ENCODE data around the gene CRTAC1.

CRTAC1 gene

DNA sequence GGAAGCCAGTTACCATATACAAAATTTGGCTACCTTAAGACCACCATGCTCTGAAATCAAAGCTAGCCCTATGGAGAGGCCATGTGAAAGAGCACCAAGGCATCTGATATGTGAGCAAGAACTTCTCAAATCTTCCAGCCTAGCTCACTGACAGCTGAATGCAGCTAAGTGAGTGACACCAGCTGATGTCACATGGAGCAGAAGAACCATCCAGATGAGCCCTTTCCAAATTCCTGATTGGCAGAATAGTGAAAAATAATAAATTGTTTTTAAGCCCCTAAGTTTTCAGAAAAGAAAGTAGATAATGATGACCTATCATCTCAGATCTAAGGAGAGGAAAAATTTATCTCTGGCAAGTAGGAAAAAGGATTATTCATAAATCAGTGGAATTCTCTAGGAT is 85.6 kb downstream of the CRTAC1 start:
- H3K4me3 ChIP-seq (ENCODE audit: low read depth, low read length), result no peak overlapping the region
- in situ Hi-C loops (cut with HindIII; ENCODE audit: low sequenced_read_pairs), result no loop called here
- no peak for DNase-seq (ENCODE audit: low read depth)
- TF ChIP-seq, protein P1, sequence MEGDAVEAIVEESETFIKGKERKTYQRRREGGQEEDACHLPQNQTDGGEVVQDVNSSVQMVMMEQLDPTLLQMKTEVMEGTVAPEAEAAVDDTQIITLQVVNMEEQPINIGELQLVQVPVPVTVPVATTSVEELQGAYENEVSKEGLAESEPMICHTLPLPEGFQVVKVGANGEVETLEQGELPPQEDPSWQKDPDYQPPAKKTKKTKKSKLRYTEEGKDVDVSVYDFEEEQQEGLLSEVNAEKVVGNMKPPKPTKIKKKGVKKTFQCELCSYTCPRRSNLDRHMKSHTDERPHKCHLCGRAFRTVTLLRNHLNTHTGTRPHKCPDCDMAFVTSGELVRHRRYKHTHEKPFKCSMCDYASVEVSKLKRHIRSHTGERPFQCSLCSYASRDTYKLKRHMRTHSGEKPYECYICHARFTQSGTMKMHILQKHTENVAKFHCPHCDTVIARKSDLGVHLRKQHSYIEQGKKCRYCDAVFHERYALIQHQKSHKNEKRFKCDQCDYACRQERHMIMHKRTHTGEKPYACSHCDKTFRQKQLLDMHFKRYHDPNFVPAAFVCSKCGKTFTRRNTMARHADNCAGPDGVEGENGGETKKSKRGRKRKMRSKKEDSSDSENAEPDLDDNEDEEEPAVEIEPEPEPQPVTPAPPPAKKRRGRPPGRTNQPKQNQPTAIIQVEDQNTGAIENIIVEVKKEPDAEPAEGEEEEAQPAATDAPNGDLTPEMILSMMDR (IDR thresholded peaks at IDR 0.05; ENCODE audit: low read depth, low read length, missing control alignments), result no peak

DNA sequence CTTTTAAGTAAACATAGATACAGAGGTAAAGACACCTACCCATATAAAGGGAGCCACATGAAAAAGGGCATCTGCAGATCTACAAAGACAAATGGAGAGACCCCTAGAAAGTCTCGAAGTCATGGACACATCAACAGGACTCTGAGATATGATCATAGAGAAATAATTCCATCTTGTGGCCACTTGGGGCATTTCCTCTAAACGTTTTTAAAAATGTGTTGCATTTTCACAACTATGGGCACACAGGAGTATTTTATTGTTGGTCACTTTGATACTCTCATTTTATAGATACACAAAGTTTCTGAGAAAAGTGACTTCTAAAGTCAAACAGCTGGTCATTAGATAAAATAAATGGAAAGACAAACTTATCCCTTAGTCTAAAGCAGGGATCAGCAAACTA is 87.1 kb downstream of the CRTAC1 start:
- DNase-seq (ENCODE audit: low read depth), result no peak
- in situ Hi-C loops (cut with HindIII; ENCODE audit: low sequenced_read_pairs), result no loop called here
- no peak overlapping the region for H3K4me3 ChIP-seq (ENCODE audit: low read depth, low read length)
- TF ChIP-seq, protein P1 (IDR thresholded peaks at IDR 0.05; ENCODE audit: low read depth, low read length, missing control alignments), result no peak

DNA sequence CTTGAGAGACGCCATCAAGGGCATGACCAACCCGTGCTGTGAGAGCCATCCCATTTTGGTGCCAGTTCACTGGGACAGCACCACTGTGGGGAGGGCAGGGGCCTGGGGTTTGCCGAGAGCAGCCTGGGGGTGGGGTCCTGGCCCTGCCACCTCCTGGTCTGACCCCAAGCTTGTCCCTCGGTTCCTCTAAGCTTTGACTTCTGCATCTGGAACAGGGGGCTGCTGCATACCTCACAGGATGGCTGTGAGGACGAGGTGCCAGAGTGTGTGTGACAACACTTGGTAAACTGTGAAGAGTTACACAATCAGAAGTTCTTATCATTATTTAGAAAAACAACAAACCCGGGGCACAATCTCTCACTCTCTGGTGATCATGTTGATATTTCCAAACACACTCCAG is 89.9 kb downstream of the CRTAC1 start:
- TF ChIP-seq, protein P1 (IDR thresholded peaks at IDR 0.05; ENCODE audit: low read depth, low read length, missing control alignments), result no peak
- H3K4me3 ChIP-seq (ENCODE audit: low read depth, low read length), result no peak overlapping the region
- no peak for DNase-seq (ENCODE audit: low read depth)
- in situ Hi-C loops (cut with HindIII; ENCODE audit: low sequenced_read_pairs), result no loop called here

DNA sequence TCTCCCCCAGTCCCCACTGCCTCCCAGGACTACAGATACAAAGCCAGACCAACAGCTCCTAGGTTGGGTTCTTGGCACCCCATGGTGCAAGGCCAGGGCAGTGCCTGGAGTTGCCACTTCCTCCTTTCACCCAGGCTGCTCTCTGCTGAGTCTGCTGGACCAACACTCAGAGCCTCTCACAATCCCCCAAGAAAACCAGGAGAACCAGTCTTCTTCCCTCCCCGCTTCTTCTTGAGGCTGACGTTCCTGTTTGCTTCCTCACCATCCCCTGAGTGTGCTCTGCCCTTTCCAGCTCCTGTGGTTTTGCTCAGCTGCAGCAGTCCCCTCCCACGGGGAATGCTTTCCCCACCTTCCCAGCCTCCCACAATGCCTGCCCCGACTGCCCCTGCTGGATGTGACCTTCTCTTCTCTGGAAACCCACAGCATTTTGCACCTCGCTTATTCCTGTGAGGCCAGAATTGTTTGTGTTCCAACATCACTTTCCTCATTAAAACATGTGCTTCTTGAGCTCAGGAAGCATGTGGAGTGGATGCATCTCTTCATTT is 90.9 kb downstream of the CRTAC1 start:
- no peak for DNase-seq (ENCODE audit: low read depth)
- TF ChIP-seq, protein P1 (IDR thresholded peaks at IDR 0.05; ENCODE audit: low read depth, low read length, missing control alignments), result no peak
- no peak overlapping the region for H3K4me3 ChIP-seq (ENCODE audit: low read depth, low read length)
- in situ Hi-C loops (cut with HindIII; ENCODE audit: low sequenced_read_pairs), result no loop called here

DNA sequence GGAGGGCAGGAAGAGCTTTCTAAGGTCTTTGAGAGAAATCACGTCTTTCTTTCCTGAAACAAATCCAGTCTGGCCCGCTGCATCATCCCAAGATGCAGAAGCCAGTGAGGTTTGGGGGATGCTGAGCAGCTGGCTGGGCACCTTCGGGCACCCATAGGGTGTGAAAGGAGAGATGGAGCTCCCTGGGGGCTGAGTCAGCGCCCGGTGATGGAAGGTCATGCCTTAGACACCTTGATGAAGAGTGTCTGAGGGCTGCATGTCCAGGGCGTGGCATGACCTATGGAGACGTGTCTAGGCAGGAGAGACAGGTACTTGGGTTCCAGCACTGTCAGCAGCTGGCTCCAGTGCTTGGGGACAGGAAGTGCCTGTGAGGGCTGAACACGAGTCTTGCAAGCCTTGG is 92.5 kb downstream of the CRTAC1 start:
- in situ Hi-C loops (cut with HindIII; ENCODE audit: low sequenced_read_pairs), result no loop called here
- TF ChIP-seq, protein P1 (IDR thresholded peaks at IDR 0.05; ENCODE audit: low read depth, low read length, missing control alignments), result no peak
- H3K4me3 ChIP-seq (ENCODE audit: low read depth, low read length), result no peak overlapping the region
- DNase-seq (ENCODE audit: low read depth), result no peak

DNA sequence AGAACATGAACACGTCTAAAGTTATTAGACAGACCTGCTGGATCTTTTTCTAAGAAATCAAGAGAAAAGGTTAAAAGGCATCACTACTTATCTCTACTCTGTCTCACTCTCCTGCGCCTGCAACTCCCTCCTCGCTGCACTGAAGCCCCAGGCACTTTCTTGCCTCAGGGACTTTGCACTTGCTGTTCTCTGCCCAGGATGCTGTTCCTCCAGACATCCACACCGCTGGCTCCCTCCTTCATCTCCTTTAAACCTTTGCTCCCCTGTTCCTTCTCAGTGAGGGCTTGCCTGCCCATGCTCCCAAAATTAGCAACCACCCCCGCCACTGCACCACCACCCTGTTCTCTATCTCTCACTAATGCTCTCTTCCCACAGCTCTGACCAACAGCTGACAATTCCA is 93.4 kb downstream of the CRTAC1 start:
- no peak for DNase-seq (ENCODE audit: low read depth)
- no peak overlapping the region for H3K4me3 ChIP-seq (ENCODE audit: low read depth, low read length)
- in situ Hi-C loops (cut with HindIII; ENCODE audit: low sequenced_read_pairs), result no loop called here
- TF ChIP-seq, protein P1 (IDR thresholded peaks at IDR 0.05; ENCODE audit: low read depth, low read length, missing control alignments), result no peak

DNA sequence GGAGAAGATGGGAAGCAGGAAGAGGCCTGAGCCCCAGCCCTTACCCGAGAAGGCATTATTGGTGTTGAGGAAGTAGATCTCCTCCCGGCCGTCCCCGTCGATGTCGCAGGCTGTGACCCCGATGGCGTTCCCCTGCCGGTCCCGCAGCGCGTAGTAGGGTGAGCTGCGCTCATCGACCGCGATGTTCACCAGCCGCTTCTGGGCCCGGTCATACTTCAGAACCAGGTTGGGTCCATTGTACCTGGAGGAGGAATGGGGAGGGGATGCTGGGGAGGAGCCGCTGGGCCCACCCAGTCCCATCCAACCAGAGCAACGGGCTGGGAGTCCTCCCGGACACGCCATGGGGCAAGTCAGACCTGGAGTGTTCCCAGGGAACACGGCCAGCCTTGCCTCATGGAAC is 94.3 kb downstream of the CRTAC1 start:
- H3K4me3 ChIP-seq (ENCODE audit: low read depth, low read length), result no peak overlapping the region
- TF ChIP-seq, protein P1 (IDR thresholded peaks at IDR 0.05; ENCODE audit: low read depth, low read length, missing control alignments), result no peak
- no peak for DNase-seq (ENCODE audit: low read depth)
- in situ Hi-C loops (cut with HindIII; ENCODE audit: low sequenced_read_pairs), result no loop called here
